Brain microvascular endothelial cell (primary cell): Measurements from ENCODE around the gene MARK3.
A peak's percentile ranks its signal among the peaks of the same experiment; 100 is the strongest.

ENCODE experiments used
- DNase-seq: peaks from one replicate; pipeline ENCODE4 v3.0.0-alpha.2; 2020
- H3K27ac ChIP-seq: fragments of 250-450 bp; sonication (Bioruptor Pico); 2 replicates; pipeline ENCODE4 v1.5.1; 2020; ENCODE audit warnings: mild to moderate bottlenecking, moderate library complexity
- H3K27me3 ChIP-seq: fragments of 250-450 bp; sonication (Bioruptor Pico); replicated peaks from 2 replicates; pipeline ENCODE4 v1.5.1; 2020; ENCODE audit warnings: mild to moderate bottlenecking
- H3K36me3 ChIP-seq: fragments of 250-450 bp; sonication (Bioruptor Pico); replicated peaks from 2 replicates; pipeline ENCODE4 v1.5.1; 2020; ENCODE audit warnings: mild to moderate bottlenecking
- H3K4me3 ChIP-seq: 2 replicates; pipeline ENCODE4 v1.5.1; 2011; ENCODE audit warnings: low read depth, mild to moderate bottlenecking, control low read depth, low read length, moderate library complexity
- in situ Hi-C: cut with HindIII; loops from 2 replicates; pipeline ENCODE4 v1.10.0; 2017; ENCODE audit warnings: low sequenced_read_pairs, low pct_ligation_motif_present
- TF ChIP-seq, protein P1 (sequence below): IDR thresholded peaks from 2 replicates; pipeline ENCODE4 v1.5.1; 2011; ENCODE audit warnings: low read depth, mild to moderate bottlenecking, moderate library complexity, low read length, control low read depth, inconsistent platforms; ENCODE audit errors: missing control alignments

MARK3 gene

DNA sequence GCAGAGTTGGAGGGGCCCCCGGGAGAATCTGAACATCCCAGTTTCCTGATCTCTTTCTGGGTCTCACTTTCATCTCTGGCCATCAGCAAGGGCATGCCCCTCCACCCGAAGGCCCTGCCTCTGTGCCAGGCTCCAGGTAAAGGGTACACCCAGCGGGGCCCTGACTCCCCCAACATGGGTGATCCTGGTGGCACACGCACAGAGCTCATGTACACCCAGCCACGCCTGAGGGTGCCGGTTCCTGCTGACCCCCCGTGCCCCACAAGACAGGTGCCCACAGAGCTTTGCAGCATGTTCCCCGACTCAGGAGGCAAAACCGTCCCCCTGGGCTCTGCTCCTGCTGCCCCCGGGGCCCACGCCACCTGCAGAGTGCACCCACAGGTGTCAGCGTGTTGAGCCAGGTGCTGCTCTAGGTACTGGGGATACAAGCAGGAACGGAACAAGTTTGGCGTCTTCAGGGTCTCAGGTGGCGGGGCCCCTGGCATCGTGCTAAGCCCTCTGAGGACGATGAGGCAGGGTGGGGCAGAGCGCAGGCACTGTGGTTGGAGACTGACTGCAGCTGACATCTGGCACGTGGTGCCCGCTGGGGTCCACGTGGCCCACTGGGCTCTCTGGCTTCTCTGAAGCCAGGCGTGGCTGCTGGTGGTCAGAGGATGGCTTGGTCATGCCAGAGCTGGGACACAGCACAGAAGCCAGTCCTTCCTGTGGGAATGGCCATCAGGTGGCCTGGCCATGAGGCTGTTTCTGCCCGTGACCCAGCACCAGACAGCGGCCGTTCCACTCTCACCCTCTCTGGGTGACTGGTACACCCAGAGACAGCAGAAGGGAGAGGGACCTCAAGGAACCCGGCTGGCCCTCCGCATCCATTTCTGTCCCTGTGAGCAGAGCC, 163.5 kb downstream of the MARK3 start:
- H3K4me3 ChIP-seq = no peak overlapping the region
- DNase-seq = no peak
- TF ChIP-seq, protein P1, sequence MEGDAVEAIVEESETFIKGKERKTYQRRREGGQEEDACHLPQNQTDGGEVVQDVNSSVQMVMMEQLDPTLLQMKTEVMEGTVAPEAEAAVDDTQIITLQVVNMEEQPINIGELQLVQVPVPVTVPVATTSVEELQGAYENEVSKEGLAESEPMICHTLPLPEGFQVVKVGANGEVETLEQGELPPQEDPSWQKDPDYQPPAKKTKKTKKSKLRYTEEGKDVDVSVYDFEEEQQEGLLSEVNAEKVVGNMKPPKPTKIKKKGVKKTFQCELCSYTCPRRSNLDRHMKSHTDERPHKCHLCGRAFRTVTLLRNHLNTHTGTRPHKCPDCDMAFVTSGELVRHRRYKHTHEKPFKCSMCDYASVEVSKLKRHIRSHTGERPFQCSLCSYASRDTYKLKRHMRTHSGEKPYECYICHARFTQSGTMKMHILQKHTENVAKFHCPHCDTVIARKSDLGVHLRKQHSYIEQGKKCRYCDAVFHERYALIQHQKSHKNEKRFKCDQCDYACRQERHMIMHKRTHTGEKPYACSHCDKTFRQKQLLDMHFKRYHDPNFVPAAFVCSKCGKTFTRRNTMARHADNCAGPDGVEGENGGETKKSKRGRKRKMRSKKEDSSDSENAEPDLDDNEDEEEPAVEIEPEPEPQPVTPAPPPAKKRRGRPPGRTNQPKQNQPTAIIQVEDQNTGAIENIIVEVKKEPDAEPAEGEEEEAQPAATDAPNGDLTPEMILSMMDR = no peak
- H3K27ac ChIP-seq = no peak overlapping the region
- no peaks in the 10 kb centered on the region for H3K27me3 ChIP-seq
- no peaks in the 10 kb centered on the region for H3K36me3 ChIP-seq
- in situ Hi-C loops = no loop called here

DNA sequence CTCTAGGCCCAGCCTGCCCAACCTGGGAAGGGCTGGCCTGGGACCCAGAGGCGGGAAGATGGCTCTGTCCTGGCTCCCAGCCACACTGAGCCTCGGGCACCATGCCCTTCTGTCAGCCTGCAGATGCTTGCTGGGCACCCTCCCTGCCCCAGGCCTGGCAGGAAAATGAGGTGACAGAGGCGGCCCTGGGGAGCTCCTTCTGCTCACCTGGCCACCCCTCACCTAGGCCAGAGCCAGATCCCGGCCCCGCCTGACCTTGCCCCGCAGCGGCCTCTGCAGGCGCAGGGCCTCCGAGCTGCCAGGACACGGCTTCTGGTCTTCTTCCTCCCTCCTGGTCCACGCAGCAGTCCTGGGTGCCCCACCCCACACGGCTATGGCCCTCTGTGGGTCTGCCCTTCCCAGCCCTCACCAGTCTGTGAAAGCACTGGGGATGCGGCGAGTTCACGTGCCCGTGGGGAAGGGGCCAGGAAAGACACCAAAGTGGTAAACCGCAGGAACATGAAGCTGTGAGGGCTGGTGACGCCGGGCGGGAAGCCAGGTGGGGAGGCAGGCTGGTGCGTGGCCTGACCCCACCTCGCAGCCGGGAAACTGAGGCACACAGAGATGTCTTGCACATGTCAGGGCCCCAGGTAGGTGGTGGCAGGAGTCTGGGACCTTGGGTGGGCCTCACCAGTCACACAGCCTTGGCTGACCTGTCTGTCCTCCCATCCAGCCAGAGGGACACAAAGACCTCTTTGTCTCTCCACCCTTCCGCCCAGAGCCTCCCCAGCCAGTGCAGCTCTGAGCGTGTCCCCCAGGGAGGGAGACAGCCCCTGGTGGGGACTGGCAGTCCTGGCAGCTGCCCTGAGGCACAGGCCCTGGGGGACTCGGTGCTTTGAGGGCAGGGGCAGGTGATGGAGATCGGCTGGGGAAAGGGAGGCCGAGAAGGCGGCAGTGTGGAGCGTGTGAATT, 164.4 kb downstream of the MARK3 start:
- Histone ChIP-seq H3K36me3 (no peaks in the 10 kb centered on the region), H3K4me3 (no peak overlapping the region), H3K27me3 (no peaks in the 10 kb centered on the region), H3K27ac (no peak overlapping the region)
- TF ChIP-seq, protein P1 = peak; percentile 9
- DNase-seq = no peak
- in situ Hi-C loops = no loop called here

DNA sequence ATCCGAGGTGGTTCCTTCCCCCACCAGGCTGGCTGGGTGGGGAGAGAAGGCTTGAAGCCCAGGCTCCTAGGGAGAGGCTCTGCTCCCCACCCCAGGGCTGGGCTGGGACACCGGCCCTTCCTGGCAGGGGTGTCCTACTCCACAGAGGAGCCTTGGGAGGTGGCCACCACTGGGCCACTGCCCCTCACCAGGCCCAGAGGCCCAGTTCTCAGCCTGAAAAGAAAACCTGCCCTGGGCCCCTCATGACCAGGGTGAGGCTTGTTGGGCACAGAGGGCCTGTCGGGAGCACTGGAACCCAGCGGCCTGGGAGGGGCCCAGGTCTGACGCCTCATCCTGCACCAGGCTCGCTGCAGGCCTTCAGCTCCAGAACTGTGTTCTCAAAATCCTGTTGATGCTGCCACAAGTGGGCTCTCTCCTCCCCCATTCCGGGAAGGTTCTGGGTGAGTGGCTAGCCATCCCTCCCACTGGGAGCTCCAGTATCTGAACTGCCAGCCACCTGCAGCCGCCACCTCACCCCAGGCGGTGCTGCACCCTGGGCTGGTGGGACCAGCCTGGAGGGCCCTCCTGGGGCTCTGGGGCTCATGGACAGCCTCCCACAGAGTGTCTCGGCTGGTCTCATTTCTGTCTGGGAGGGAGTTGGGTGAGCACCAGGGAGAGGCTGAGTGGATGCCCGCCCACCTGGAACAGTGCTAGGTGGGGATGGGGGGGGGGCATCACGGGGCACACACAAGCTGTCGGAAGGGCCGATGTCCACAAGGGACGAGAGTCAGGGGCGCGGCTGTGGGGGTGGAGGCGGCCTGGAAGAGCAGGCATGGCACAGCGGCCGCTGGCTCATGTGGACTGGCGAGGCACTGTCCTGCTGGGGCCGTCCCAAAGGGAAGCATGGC, 165.5 kb downstream of the MARK3 start:
- no peaks in the 10 kb centered on the region for H3K36me3 ChIP-seq
- no peak overlapping the region for H3K4me3 ChIP-seq
- in situ Hi-C loops = no loop called here
- H3K27ac ChIP-seq = no peak overlapping the region
- TF ChIP-seq, protein P1 = no peak
- no peaks in the 10 kb centered on the region for H3K27me3 ChIP-seq
- DNase-seq = no peak

DNA sequence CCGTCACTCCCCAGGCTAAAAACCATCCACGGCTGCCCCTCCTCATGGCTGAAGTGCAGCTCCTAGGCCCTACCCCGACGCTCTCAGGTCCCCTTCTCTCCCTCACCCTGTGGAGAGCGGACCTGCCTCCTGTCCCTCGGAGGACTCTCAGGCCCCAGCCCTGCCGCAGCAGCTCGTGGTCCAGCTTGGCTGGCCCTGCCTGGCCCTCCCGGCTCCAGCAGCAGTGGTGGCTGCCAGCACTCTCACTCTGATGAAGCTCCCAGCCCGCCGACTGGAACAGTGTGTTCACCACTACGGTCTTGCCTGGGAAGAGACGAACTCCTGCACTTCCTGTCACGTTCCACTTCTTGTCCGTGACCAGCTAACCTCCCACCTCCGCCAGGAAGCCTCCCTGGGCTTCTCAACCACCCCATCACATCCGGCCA, 166.1 kb downstream of the MARK3 start:
- TF ChIP-seq, protein P1 = no peak
- Histone ChIP-seq H3K4me3 (no peak overlapping the region), H3K27me3 (no peaks in the 10 kb centered on the region), H3K36me3 (no peaks in the 10 kb centered on the region), H3K27ac (no peak overlapping the region)
- in situ Hi-C loops = no loop called here
- DNase-seq = no peak
